HG03354 (cell line): Measurements from ENCODE around the gene CACNA1H.
"Not testable (repeated sequence)": the region's sequence is repeated elsewhere in the genome, so short reads cannot be mapped to it uniquely, and the experiment has no call there.

Experiments used
- ATAC-seq: cut with Tn5 transposase; IDR thresholded peaks from one replicate; pipeline ENCODE4 v1.9.1; 2021; ENCODE audit warnings: mild to moderate bottlenecking; ENCODE audit not compliant: unreplicated experiment, poor library complexity, severe bottlenecking

CACNA1H gene

DNA sequence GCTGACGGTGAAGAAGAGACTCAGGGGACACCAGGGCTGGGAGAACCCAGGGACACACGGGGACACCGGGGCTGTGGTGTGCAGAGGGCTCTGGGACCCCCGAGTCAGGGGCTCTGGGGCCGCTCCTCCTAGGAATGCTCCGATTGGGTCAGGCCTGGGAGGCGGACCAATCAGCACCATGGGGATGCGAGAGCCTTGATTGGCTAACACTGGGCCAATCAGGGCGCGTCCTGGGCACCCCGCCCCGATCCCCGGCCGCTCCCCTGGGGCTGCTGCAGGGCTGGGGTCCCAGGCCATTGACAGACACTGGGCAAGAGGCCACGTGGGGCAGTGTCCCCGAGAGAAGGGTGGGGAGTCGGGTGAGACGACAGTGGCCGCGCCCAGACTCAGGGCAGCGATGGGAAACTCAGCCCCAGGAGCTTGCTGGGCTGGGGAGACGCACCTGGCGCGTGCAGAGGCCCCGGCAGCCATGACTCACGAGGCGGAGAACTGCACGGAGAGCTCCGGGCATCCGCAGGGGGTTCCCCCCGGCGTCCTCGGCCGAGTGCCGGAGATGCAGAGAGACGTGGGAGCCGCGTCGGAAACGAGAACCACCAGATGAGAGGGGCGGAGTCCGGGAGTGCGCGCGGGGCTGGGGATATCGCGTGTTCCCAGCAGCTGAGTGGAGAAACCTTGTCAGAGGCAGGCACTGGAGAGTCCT, 79.3 kb downstream of the CACNA1H start:
- ATAC-seq, result not testable (repeated sequence)

DNA sequence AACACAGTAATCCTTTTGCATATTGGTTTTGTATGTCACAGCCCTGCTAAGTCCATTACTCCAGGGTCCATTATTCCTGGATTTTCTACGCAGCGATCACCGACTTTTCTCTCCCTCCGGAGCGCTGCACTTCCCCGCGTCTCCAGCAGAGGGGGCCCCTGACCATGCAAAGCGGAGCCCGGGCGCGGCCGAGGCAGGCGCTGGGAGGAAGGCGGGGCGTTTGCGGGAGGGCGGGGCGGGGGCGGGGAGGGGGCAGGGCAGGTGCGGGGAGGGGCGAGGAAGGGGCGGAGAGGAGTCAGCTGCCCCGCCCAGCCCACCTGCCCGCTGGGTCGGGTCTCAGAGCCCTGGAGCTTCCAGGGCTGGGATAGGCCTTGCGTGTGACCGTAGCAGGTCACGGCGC, 83.8 kb downstream of the CACNA1H start:
- not testable (repeated sequence) for ATAC-seq

DNA sequence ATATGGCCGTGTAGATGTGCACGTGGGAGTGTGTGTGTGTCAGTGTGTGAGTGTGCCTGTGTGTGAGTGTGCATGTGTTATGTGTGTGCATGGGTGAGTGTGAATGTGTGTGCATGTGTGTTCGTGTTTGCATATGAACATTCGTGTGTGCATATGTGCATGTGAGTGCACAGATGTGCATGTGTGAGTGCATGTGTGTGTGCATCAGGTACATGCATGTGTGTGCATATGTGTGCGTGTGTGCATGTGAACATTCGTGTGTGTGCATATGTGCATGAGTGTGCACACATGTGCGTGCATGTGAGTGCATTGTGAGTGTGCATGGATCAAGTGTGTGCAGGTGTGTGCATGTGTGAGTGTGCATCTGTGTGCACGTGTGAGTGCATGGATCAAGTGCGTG, 85.1 kb downstream of the CACNA1H start:
- ATAC-seq, result no peak

DNA sequence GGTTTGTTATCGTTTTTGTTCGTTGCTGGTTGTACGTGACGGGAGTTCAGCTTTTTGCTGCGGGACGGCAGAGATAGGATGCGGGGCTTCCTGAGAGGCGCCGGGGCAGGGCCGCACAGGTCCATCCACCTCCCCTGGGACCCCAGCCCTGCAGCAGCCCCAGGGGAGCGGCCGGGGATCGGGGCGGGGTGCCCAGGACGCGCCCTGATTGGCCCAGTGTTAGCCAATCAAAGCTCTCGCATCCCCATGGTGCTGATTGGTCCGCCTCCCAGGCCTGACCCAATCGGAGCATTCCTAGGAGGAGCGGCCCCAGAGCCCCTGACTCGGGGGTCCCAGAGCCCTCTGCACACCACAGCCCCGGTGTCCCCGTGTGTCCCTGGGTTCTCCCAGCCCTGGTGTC, 86.0 kb downstream of the CACNA1H start:
- ATAC-seq, result not testable (repeated sequence)

DNA sequence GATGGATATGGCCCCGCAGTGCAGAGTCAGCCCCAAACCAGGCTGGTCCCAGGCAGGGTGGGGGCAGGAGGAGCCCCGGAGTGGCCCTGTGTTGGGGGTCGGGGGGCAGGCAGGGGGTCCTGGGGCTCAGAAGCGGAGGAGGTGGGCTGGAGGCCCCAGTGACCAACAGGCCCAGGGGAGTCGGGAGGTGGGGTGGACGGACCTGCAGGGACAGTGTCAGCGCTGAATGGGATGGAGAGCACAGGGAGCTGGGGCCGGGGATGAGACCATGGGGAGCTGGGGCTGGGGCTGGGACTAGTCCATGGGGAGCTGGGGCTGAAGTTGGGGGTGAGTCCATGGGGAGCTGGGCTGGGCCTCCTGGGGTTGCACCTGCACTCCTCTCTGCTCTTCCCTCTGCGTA, 86.7 kb downstream of the CACNA1H start:
- not testable (repeated sequence) for ATAC-seq

DNA sequence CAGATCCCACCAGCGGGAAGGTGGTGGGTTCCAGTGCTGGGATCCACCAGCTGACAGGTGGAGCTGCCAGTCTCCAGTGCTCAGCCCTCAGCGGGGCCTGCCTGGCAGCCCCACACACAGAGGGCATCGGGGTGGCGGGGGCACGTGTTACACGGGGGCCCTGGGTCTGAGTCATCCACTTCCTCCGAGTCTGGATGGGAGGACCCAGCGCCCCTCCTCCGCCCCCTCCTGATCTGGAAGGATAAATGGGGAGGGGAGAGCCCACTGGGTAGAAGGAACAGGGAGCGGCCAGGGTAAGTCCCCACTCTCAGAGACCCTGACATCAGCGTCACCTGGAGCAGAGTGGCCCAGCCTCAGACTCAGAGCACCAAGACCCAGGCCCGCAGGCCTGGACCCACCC, 87.5 kb downstream of the CACNA1H start, which contains the start of gene TPSAB1:
Gene TPSAB1 (plus strand): TSS at position 270 of the 400 bp plus-strand sequence. CDS start 234 bp downstream, outside the sequence.
- not testable (repeated sequence) for ATAC-seq

DNA sequence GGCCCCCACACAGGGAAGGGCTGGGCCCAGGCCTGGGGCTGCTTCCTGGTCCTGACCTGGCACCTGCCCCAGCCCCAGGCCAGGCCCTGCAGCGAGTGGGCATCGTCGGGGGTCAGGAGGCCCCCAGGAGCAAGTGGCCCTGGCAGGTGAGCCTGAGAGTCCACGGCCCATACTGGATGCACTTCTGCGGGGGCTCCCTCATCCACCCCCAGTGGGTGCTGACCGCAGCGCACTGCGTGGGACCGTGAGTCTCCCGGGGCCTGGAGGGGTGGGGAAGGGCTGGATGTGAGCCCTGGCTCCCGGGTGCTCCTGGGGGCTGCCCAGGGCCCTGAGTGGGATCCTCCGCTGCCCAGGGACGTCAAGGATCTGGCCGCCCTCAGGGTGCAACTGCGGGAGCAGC, 88.2 kb downstream of the CACNA1H start:
- ATAC-seq, result not testable (repeated sequence)

DNA sequence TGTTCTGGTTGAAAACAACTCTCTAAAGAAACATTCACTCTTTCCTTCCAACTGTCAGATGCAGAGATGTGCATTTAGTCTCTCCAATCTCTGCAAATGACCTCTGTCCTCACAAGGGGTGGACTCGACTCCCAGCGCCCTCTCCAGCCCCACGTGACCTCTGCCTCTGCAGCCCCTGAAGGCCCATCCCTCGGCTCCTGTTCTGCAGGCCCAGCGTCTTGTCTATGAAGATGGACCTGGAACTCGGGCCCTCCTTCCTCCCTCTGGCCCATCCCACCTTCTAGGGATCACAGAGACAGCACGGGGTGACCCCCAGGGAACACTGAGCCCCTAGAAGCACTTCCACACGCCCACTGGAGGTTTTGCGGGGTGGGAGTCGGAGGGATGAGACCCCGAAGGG, 90.5 kb downstream of the CACNA1H start:
- not testable (repeated sequence) for ATAC-seq

DNA sequence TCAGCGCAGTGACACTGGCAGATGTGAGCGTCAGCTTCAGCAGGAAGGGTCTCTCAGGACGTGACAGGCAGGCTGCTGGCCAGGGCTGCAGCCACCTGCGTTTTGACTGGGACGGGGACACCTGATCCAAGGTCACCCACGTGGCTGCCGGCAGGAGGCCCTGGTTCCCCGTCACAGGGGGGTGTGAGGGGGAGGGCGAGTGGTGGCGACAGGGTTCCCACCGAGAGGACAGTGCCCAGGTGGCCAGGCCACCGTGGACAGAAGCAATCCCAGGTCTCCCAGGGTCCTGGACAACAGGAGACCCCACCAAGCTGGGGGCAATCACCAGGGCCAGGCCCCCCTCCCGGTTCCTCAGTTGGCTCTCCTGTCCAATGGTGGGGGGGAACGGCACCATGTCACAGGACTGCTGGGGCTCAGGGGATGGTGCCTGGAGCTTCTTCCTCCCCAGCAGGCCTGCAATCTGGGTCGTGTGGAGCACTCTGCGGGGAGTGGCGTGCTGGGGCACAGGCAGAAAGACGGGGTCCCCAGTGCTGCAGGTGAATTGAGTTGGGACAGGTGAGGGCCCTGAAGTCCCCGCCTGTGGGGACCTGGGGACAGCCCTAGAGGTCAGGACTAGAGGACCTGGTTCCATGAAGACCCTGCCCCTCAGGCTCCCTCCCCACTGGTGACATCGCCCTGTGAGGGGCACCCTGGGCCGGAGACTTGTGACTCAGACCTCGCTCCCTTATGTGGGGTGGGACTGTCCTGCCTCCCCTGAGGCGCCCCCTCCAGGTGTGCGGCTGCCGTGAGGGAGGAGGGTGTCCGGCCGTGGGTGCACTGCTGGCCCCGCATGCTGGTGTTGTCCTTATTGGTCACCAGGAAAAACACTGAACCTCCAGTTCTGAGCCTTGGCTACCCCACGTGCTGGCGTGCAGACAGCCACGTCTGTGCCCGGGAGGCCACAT, 91.3 kb downstream of the CACNA1H start:
- ATAC-seq, result not testable (repeated sequence)

DNA sequence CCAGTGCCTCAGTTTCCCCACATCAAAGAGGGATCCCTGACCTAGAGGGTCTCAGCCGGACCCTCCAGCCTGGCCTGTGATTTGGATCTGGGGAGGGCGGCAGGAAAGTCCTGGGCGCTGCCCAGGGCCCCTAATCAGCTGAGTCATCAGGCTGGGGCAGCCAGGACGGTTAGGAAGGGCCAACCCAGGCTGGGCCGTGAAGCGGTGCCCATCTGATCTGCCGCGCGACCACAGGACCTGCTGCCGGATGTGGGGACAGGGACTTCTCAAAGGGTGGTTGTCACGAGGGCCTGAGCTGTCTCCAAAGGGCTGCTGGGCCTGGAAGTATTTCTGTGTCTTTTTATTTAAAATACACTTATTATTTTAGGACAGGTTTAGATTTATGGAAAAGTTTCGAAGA, 92.0 kb downstream of the CACNA1H start:
- no peak for ATAC-seq

DNA sequence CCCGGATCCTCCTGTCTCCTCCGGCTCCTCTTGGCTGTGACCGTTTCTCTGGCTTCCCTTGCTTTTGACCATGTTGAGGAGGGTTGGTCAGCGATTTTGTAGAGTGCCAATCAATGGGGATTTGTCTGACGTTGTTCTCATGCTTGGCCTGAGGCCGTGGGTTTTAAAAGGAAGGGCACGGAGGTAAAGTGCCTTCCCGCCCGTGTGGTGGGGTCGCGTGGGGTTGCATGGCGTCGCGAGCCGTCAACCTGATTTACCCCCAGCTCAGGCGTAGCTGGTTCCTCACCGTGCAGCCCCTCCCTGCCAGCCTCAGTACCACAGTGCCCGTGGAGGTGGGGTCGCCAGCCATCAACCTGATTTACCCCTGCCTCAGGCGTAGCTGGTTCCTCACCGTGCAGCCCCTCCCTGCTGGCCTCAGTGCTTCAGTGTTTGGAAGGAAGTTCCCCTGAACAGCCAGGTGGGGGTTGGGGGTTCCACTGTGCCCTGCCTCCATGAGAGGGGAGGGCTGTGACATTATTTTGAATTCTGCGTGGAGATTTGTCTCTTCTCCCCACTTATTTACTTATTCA, 92.6 kb downstream of the CACNA1H start:
- no peak for ATAC-seq

DNA sequence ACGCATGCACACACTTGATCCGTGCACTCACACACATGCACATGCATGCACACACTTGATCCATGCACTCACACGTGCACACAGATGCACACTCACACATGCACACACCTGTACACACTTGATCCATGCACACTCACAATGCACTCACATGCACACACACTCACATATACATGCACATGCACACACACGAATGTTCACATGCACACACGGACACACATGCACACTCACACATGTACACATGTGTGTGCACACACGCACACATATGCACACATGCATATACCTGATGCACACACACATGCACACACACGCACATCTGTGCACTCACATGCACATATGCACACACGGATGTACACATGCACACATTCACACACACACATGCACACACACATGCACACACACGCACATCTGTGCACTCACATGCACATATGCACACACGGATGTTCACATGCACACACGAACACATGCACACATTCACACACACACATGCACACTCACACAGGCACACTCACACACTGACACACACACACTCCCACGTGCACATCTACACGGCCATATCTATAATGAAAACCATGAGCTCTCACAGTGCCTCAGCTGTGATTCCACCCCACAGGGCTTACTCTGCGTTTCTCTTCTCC, 95.1 kb downstream of the CACNA1H start:
- not testable (repeated sequence) for ATAC-seq

DNA sequence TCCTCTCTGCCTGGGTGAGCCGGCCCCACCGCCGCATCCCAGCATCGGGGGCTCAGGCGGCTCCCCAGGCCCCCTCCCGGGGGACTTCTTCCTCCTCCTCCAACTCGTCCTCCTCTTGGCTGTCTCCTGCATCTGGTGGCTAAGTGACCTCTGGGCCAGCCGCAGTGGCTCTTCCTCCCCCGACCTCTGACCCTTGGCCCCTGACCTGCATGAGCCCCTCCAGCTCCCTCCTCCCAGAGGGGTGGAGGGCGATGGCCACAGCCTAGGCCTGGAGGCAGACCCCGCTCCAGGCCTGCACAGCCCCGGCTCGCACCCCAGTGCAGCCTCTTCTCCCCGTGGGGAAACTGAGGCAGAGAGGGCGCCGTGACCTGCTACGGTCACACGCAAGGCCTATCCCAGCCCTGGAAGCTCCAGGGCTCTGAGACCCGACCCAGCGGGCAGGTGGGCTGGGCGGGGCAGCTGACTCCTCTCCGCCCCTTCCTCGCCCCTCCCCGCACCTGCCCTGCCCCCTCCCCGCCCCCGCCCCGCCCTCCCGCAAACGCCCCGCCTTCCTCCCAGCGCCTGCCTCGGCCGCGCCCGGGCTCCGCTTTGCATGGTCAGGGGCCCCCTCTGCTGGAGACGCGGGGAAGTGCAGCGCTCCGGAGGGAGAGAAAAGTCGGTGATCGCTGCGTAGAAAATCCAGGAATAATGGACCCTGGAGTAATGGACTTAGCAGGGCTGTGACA, 96.3 kb downstream of the CACNA1H start:
- ATAC-seq, result not testable (repeated sequence)

DNA sequence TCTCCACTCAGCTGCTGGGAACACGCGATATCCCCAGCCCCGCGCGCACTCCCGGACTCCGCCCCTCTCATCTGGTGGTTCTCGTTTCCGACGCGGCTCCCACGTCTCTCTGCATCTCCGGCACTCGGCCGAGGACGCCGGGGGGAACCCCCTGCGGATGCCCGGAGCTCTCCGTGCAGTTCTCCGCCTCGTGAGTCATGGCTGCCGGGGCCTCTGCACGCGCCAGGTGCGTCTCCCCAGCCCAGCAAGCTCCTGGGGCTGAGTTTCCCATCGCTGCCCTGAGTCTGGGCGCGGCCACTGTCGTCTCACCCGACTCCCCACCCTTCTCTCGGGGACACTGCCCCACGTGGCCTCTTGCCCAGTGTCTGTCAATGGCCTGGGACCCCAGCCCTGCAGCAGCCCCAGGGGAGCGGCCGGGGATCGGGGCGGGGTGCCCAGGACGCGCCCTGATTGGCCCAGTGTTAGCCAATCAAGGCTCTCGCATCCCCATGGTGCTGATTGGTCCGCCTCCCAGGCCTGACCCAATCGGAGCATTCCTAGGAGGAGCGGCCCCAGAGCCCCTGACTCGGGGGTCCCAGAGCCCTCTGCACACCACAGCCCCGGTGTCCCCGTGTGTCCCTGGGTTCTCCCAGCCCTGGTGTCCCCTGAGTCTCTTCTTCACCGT, 100.9 kb downstream of the CACNA1H start:
- ATAC-seq, result not testable (repeated sequence)

DNA sequence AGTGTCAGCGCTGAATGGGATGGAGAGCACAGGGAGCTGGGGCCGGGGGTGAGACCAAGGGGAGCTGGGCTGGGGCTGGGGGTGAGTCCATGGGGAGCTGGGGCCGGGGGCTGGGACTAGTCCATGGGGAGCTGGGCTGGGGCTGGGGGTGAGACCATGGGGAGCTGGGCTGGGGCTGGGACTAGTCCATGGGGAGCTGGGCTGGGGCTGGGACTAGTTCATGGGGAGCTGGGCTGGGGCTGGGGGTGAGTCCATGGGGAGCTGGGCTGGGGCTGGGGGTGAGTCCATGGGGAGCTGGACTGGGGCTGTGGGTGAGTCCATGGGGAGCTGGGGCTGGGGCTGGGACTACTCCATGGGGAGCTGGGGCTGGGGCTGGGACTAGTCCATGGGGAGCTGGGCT, 101.9 kb downstream of the CACNA1H start:
- ATAC-seq, result not testable (repeated sequence)

DNA sequence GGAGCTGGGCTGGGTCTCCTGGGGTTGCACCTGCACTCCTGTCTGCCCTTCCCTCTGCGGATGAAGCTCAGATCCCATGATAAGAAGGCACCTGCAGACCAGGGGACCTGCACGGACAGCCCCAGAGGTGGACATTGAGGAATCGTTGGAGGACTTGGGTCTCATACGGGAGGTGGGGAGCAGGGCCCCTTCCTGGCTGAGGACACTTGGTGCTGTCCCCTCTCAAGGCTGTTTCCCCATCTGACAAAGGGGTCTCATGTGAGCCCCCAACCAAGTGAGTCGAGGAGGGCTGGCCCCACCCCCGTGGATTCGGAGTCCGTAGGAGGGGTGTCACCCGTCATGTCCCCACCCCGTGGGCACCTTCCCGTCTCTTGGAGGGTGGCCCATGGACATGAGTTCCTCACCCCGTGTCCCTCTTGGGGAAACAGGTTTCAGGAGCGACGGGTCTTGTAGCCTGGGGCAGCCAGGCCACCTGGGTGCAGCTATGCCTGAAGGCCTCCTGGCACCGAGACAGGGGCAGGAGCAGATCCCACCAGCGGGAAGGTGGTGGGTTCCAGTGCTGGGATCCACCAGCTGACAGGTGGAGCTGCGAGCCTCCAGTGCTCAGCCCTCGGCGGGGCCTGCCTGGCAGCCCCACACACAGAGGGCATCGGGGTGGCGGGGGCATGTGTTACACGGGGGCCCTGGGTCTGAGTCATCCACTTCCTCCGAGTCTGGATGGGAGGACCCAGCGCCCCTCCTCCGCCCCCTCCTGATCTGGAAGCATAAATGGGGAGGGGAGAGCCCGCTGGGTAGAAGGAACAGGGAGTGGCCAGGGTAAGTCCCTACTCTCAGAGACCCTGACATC, 102.6 kb downstream of the CACNA1H start, which contains the start of gene TPSD1:
Gene TPSD1 (plus strand): TSS at position 794 of the 847 bp plus-strand sequence. CDS start 212 bp downstream, outside the sequence.
- not testable (repeated sequence) for ATAC-seq

DNA sequence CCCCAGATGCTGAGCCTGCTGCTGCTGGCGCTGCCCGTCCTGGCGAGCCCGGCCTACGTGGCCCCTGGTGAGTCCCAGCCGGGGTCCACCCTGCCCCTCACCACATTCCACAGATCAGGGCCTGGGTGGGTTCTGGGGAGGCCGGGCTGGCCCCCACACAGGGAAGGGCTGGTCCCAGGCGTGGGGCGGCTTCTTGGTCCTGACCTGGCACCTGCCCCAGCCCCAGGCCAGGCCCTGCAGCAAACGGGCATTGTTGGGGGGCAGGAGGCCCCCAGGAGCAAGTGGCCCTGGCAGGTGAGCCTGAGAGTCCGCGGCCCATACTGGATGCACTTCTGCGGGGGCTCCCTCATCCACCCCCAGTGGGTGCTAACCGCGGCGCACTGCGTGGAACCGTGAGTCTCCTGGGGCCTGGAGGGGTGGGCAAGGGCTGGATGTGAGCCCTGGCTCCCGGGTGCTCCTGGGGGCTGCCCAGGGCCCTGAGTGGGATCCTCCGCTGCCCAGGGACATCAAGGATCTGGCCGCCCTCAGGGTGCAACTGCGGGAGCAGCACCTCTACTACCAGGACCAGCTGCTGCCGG, 103.5 kb downstream of the CACNA1H start:
- ATAC-seq, result not testable (repeated sequence)
